HG02571 (cell line): Measurements from ENCODE around the gene VTN.

Experiments used
- ATAC-seq: cut with Tn5 transposase; IDR thresholded peaks from one replicate; pipeline ENCODE4 v1.9.1; 2021; ENCODE audit warnings: mild to moderate bottlenecking, moderate library complexity; ENCODE audit not compliant: unreplicated experiment

The VTN gene

GRCh38 chr17:28396635-28397239, 26.6 kb upstream of the VTN start:
- ATAC-seq, result no peak

- no peak for ATAC-seq
These were observed 25.9 kb upstream of the VTN start for GRCh38 chr17:28395968-28396367.

DNA sequence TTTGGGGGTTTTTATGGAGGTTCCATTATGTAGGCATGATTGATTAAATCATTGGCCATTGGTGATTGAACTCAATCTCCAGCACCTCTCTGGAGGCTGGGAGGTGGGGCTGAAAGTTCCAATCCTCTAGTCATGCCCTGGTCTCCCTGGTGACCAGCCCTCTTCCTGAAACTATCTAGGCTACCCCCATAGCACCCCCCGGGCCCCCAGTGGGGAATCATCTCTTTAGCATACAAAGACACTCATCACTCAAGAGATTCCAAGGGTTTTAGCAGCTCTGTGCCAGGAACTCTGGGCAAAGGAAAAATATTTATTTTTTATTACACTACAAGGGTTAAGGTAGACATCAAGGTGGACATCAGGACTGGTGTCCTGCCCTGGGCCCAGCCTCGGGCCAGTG, 25.3 kb upstream of the VTN start:
- ATAC-seq, result no peak

- ATAC-seq, result no peak
These were observed 24.4 kb upstream of the VTN start for GRCh38 chr17:28394337-28395116.

GRCh38 chr17:28392491-28392890, 22.4 kb upstream of the VTN start:
- no peak for ATAC-seq

- ATAC-seq, result no peak
These were observed 21.3 kb upstream of the VTN start for GRCh38 chr17:28391401-28391800.

GRCh38 chr17:28390984-28391383, 20.9 kb upstream of the VTN start:
- no peak for ATAC-seq

DNA sequence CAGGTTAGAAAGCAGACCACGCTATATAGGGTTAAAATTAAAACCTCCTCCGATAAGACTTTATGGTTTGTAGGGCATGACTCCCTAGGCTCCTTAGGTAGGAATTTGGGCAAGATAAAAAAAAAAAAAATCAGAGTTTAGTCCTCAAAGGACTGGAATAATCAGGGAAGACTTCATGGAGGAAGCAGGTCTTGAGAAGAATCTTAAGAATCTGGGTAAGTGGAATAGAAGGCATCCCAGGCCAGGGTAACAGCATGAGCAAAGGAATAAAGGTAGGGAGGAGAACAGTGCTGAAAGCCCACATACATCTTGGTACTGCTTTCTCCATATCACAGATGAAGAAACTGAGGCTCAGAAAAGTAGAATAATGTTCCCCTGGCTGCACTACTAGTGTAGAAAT, 20.5 kb upstream of the VTN start:
- no peak for ATAC-seq

DNA sequence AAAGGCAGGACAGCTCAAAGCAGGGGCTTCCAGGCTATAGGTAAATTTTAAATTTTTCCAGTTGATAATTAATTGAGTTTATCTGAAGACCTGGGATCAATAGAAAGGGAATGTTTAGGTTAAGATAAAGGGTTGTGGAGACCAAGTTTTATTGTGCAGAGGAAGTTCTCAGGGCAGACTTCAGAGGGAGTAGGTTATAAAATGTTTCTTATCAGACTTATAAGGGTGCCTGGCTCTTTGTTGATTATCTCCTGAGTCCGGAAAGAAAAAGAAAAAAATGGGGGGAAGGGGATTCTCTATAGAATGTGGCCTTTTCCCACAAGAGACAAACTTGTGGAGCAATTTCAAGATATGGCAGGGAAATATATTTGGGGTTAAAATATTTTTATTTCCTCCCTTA, 20.0 kb upstream of the VTN start:
- no peak for ATAC-seq

GRCh38 chr17:28388106-28388505, 18.0 kb upstream of the VTN start:
- no peak for ATAC-seq

- ATAC-seq, result no peak
These were observed 16.3 kb upstream of the VTN start for GRCh38 chr17:28386391-28386790.

DNA sequence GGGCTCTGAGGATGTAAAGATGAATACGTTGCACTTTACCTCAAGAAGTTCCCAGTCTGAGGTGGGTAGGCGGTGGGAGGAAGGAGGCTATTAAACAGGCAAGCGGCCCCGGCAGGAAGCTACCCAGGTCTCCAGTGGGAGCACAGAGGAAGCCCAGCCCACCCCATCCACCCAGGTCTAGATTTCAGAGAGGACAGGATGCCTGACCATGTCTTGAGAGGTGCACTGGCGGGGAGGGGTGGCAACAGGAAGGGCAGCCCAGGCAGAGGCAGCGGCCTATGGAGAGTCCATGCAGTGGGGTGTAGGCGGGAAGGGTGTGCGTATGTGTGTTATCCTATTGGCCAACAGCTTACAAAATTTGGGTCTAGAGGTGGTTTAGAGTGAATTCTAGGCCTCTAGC, 15.3 kb upstream of the VTN start:
- ATAC-seq, result no peak

- no peak for ATAC-seq
These were observed 14.9 kb upstream of the VTN start for GRCh38 chr17:28385037-28385400.

DNA sequence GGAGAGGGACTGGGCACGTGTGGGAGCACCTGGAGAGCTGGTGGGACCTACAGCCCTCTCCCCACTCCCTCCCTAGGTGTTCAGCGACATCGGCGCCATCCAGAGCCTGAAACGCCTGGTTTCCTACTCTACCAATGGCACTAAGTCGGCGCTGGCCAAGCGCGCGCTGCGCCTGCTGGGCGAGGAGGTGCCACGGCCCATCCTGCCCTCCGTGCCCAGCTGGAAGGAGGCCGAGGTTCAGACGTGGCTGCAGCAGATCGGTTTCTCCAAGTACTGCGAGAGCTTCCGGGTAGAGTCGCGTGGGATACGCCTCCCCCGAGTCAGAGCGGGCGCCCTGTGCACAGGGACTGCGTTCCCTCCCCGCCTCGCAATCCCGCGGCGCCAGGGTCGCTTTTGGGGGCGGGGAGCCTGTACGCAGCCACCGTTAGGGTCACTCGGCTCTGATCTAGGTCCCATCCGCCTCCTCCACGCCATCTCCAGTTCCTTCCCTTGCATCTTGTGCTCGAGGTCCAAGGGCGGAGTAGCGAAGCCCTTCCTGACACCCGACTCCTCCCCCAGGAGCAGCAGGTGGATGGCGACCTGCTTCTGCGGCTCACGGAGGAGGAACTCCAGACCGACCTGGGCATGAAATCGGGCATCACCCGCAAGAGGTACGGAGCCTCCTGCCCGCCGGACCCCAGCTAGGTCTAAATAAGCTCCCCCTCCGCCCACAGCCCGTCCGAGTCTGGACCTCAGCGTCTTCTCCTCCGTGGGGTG, 14.4 kb upstream of the VTN start:
- ATAC-seq, result no peak

- no peak for ATAC-seq
These were observed 11.2 kb upstream of the VTN start for GRCh38 chr17:28381141-28381825.

GRCh38 chr17:28379814-28380801, 10.0 kb upstream of the VTN start:
- ATAC-seq, result no peak

DNA sequence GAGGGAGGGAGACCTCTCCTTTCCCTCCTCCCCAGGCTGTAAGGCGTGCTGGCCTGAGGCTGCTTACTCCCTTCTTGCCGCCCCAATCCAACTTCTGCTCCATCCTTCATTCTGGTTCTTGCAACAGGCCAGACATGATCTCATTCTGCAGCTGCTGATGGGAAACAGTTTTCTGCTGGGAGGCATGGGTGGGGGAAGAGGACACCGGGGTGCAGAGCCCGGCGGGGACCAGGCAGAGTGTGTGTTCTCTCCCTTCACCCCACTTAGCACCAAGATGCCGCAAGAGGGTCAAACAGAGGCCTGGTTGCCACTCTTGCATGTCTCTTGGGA, 2.8 kb upstream of the VTN start:
- no peak for ATAC-seq

GRCh38 chr17:28372203-28372944, 2.3 kb upstream of the VTN start:
- peak; percentile 9 for ATAC-seq

- peak; percentile 83 for ATAC-seq
These were observed 1.4 kb upstream of the VTN start, which contains the start of gene SARM1 for GRCh38 chr17:28371245-28372202. SARM1 (plus strand) TSS chr17:28371694; CDS start chr17:28372033, 339 bp downstream.
